H7 (cell line): ENCODE results near the gene RABGAP1L. TPM values are rescaled to one million over a fixed set of nuclear protein-coding genes. Genes with fewer than 3 reads are reported as not detected.
"Not testable (repeated sequence)": the region's sequence is repeated elsewhere in the genome, so short reads cannot be mapped to it uniquely, and the experiment has no call there.

ENCODE experiments used
- DNase-seq: peaks from one replicate; pipeline ENCODE4 v3.0.0; 2012
- H3K27me3 ChIP-seq: 2 replicates; pipeline ENCODE4 v1.6.0; 2011; ENCODE audit warnings: mild to moderate bottlenecking, low read length; ENCODE audit not compliant: control insufficient read depth, insufficient read depth
- H3K36me3 ChIP-seq: replicated peaks from 2 replicates; pipeline ENCODE4 v1.5.1; 2011; ENCODE audit warnings: low read length; ENCODE audit not compliant: control insufficient read depth, insufficient read depth
- H3K4me3 ChIP-seq: 2 replicates; pipeline ENCODE4 v1.5.1; 2011; ENCODE audit warnings: low read depth, mild to moderate bottlenecking, control low read depth, low read length, moderate library complexity; ENCODE audit not compliant: insufficient read depth
- total RNA-seq: library from RNA; depleted of rRNA; stranded (reverse); fragments of >200 nt; shearing (Covaris generic); gene quantifications from 2 replicates; pipeline ENCODE4 v1.2.3, GENCODE V29; 2014

RABGAP1L gene
- total RNA-seq, 1 experiment from 2014 or later, result 31.9 TPM

- no peak overlapping the region for H3K4me3 ChIP-seq
- DNase-seq, result no peak
- no peaks in the 10 kb centered on the region for H3K36me3 ChIP-seq
- no peaks in the 10 kb centered on the region for H3K27me3 ChIP-seq
These were observed 467.0 kb downstream of the RABGAP1L start for GRCh38 chr1:174626031-174627025.

GRCh38 chr1:174637487-174637886 lies 478.2 kb downstream of the RABGAP1L start:
- no peak overlapping the region for H3K4me3 ChIP-seq
- no peak for DNase-seq
- no peaks in the 10 kb centered on the region for H3K27me3 ChIP-seq
- H3K36me3 ChIP-seq, result no peaks in the 10 kb centered on the region

- Histone ChIP-seq H3K27me3 (no peaks in the 10 kb centered on the region), H3K4me3 (no peak overlapping the region), H3K36me3 (no peaks in the 10 kb centered on the region)
- no peak for DNase-seq
These were observed 480.1 kb downstream of the RABGAP1L start for GRCh38 chr1:174639461-174639860.

GRCh38 chr1:174640783-174641182 lies 481.5 kb downstream of the RABGAP1L start:
- Histone ChIP-seq H3K36me3 (no peaks in the 10 kb centered on the region), H3K4me3 (no peak overlapping the region), H3K27me3 (no peaks in the 10 kb centered on the region)
- DNase-seq, result no peak

GRCh38 chr1:174642393-174642792 lies 483.1 kb downstream of the RABGAP1L start:
- Histone ChIP-seq H3K36me3 (no peaks in the 10 kb centered on the region), H3K27me3 (no peaks in the 10 kb centered on the region), H3K4me3 (no peak overlapping the region)
- DNase-seq, result no peak

GRCh38 chr1:174643206-174643605 lies 483.9 kb downstream of the RABGAP1L start:
- H3K4me3 ChIP-seq, result no peak overlapping the region
- no peak for DNase-seq
- no peaks in the 10 kb centered on the region for H3K36me3 ChIP-seq
- H3K27me3 ChIP-seq, result no peaks in the 10 kb centered on the region

- DNase-seq, H3K36me3 ChIP-seq, H3K4me3 ChIP-seq, H3K27me3 ChIP-seq: not testable (repeated sequence)
These were observed 490.3 kb downstream of the RABGAP1L start for GRCh38 chr1:174649572-174649971.

- DNase-seq, result no peak
- Histone ChIP-seq H3K27me3 (no peaks in the 10 kb centered on the region), H3K4me3 (no peak overlapping the region), H3K36me3 (no peaks in the 10 kb centered on the region)
These were observed 493.4 kb downstream of the RABGAP1L start for GRCh38 chr1:174652569-174653280.

GRCh38 chr1:174654560-174654959 lies 495.2 kb downstream of the RABGAP1L start:
- Histone ChIP-seq H3K27me3 (no peaks in the 10 kb centered on the region), H3K36me3 (no peaks in the 10 kb centered on the region), H3K4me3 (no peak overlapping the region)
- DNase-seq, result no peak

GRCh38 chr1:174656409-174657059 lies 497.2 kb downstream of the RABGAP1L start:
- no peak for DNase-seq

GRCh38 chr1:174657411-174657810 lies 498.1 kb downstream of the RABGAP1L start:
- no peak for DNase-seq
- Histone ChIP-seq H3K36me3 (no peaks in the 10 kb centered on the region), H3K27me3 (no peaks in the 10 kb centered on the region), H3K4me3 (no peak overlapping the region)

More at GRCh38 chr1:174656409-174657059, 497.2 kb downstream of the RABGAP1L start:
- Histone ChIP-seq H3K36me3 (no peaks in the 10 kb centered on the region), H3K27me3 (no peaks in the 10 kb centered on the region), H3K4me3 (no peak overlapping the region)

GRCh38 chr1:174657893-174658292 lies 498.6 kb downstream of the RABGAP1L start:
- H3K27me3 ChIP-seq, result no peaks in the 10 kb centered on the region
- DNase-seq, result no peak
- H3K36me3 ChIP-seq, result no peaks in the 10 kb centered on the region
- no peak overlapping the region for H3K4me3 ChIP-seq

GRCh38 chr1:174659823-174660222 lies 500.5 kb downstream of the RABGAP1L start:
- no peak for DNase-seq
- Histone ChIP-seq H3K27me3 (no peaks in the 10 kb centered on the region), H3K4me3 (no peak overlapping the region), H3K36me3 (no peaks in the 10 kb centered on the region)

GRCh38 chr1:174660476-174660875 lies 501.2 kb downstream of the RABGAP1L start:
- Histone ChIP-seq H3K36me3 (no peaks in the 10 kb centered on the region), H3K4me3 (no peak overlapping the region), H3K27me3 (no peaks in the 10 kb centered on the region)
- no peak for DNase-seq
